HG03045 (cell line): ENCODE data around the gene IL21R.

Experiments used
- ATAC-seq: cut with Tn5 transposase; IDR thresholded peaks from one replicate; pipeline ENCODE4 v1.9.1; 2021; ENCODE audit warnings: mild to moderate bottlenecking, moderate library complexity; ENCODE audit not compliant: unreplicated experiment

IL21R gene

GRCh38 chr16:27483624-27484023 is 81.7 kb downstream of the IL21R start:
- no peak for ATAC-seq

GRCh38 chr16:27485126-27485525 is 83.2 kb downstream of the IL21R start:
- ATAC-seq = no peak

- ATAC-seq = no peak
Measured at GRCh38 chr16:27485811-27486210, 83.8 kb downstream of the IL21R start.

- no peak for ATAC-seq
Measured at GRCh38 chr16:27486344-27486743, 84.4 kb downstream of the IL21R start.

- ATAC-seq = no peak
Measured at GRCh38 chr16:27486760-27487159, 84.8 kb downstream of the IL21R start.

GRCh38 chr16:27489421-27489820 is 87.4 kb downstream of the IL21R start:
- ATAC-seq = no peak

GRCh38 chr16:27489906-27490305 is 87.9 kb downstream of the IL21R start:
- ATAC-seq = no peak

- ATAC-seq = no peak
Measured at GRCh38 chr16:27491894-27492587, 90.1 kb downstream of the IL21R start.

GRCh38 chr16:27492588-27492979 is 90.6 kb downstream of the IL21R start:
- ATAC-seq = no peak

GRCh38 chr16:27495191-27495590 is 93.2 kb downstream of the IL21R start:
- no peak for ATAC-seq

GRCh38 chr16:27498031-27498825 is 96.3 kb downstream of the IL21R start:
- no peak for ATAC-seq

GRCh38 chr16:27498916-27499658 is 97.1 kb downstream of the IL21R start:
- no peak for ATAC-seq

- no peak for ATAC-seq
Measured at GRCh38 chr16:27499659-27500055, 97.7 kb downstream of the IL21R start.

GRCh38 chr16:27500801-27501200 is 98.8 kb downstream of the IL21R start:
- no peak for ATAC-seq
